Measurements from ENCODE around the gene DMAP1.

GRCh38 chr1:44212355-44213221 lies 683 bp upstream of the DMAP1 start:
- TF ChIP-seq CTCF (conservative IDR thresholded peaks at IDR 0.05 in 1 of 2, IDR thresholded peaks at IDR 0.05 in 1 of 2; ENCODE audit: extremely low read depth in 1 of 2, insufficient read depth in 1 of 2, low read depth in 1 of 2, low read length in 2 of 2): no peak
- TF ChIP-seq EZH2 (IDR thresholded peaks at IDR 0.05; ENCODE audit: borderline replicate concordance, low read length): no peak
